Measurements from ENCODE around the gene CXADR.

DNA sequence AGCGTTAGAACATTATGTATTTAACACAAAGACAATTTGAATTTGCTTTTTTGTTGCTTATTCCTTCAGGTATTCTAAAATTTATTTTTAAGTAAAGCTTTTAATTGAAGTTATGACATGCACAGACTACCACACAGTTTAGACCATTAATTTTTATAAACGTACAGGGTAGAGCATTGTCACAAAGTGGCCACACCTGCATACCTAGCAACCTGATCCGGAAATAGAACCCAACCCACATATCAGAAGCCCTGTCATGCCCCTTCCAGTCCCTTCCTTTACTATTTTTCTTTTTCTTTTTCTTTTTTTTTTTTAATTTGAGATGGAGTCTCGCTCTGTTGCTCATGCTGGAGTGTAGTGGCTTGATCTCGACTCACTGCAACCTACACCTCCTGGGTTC, 16.8 kb downstream of the CXADR start:
- TF ChIP-seq POLR2AphosphoS5 (IDR thresholded peaks at IDR 0.05; ENCODE audit: low read depth, low read length), result no peak
- no peak for TF ChIP-seq SIN3A (IDR thresholded peaks at IDR 0.05; ENCODE audit: borderline replicate concordance, insufficient read depth, low read length)
